Stimulated activated CD4-positive, alpha-beta T cell treated with anti-CD3 and anti-CD28 coated beads, Interleukin-15, amount 100 ng/mL, for 48 hours (primary cell): Measurements from ENCODE around the gene PCDHGA5.
"Not testable (repeated sequence)": the region's sequence is repeated elsewhere in the genome, so short reads cannot be mapped to it uniquely, and the experiment has no call there.

Experiments
- DNase-seq, 2 donors: peaks; one replicate each; pipeline ENCODE4 v3.0.0-alpha.2; 2020; ENCODE audit warnings: low read depth in 2 of 2

Gene PCDHGA5

GRCh38 chr5:141363952-141364660 is at the start of gene PCDHGA5:
Gene PCDHGA5 (plus strand): TSS chr5:141364162. CDS start chr5:141364331, 169 bp downstream.
- DNase-seq: no peak

- not testable (repeated sequence) for DNase-seq
Observed at GRCh38 chr5:141316963-141317362, 47.0 kb upstream of the PCDHGA5 start.

- no peak for DNase-seq
Observed at GRCh38 chr5:141319202-141319601, 44.8 kb upstream of the PCDHGA5 start.

GRCh38 chr5:141319699-141320098 is 44.3 kb upstream of the PCDHGA5 start:
- no peak for DNase-seq

GRCh38 chr5:141320225-141321169 is 43.5 kb upstream of the PCDHGA5 start, which contains the start of gene TAF7:
Gene TAF7 (minus strand): TSS chr5:141320784. CDS start chr5:141320044, 740 bp downstream.
- DNase-seq: peak; percentile 83 to 88

- DNase-seq: no peak
Observed at GRCh38 chr5:141322261-141322660, 41.7 kb upstream of the PCDHGA5 start.

- peak; percentile 40 to 54 for DNase-seq
Observed at GRCh38 chr5:141326088-141326854, 37.7 kb upstream of the PCDHGA5 start.

GRCh38 chr5:141328231-141328630 is 35.7 kb upstream of the PCDHGA5 start:
- no peak for DNase-seq

GRCh38 chr5:141330299-141331080 is 33.5 kb upstream of the PCDHGA5 start, which contains the start of gene PCDHGA1:
Gene PCDHGA1 (plus strand): TSS chr5:141330514.
- no peak for DNase-seq

GRCh38 chr5:141332571-141332970 is 31.4 kb upstream of the PCDHGA5 start:
- DNase-seq: not testable (repeated sequence)

- no peak for DNase-seq
Observed at GRCh38 chr5:141338538-141339306, 25.2 kb upstream of the PCDHGA5 start, which contains the start of gene PCDHGA2. Gene PCDHGA2 (plus strand): TSS chr5:141338760.

GRCh38 chr5:141340781-141341354 is 23.1 kb upstream of the PCDHGA5 start:
- not testable (repeated sequence) for DNase-seq

- DNase-seq: no peak
Observed at GRCh38 chr5:141342773-141343172, 21.2 kb upstream of the PCDHGA5 start.

GRCh38 chr5:141343242-141343952 is 20.6 kb upstream of the PCDHGA5 start, which contains the start of gene PCDHGA3:
Gene PCDHGA3 (plus strand): TSS chr5:141343829. CDS start chr5:141344034, 205 bp downstream.
- no peak for DNase-seq

GRCh38 chr5:141343953-141344463 is 20.0 kb upstream of the PCDHGA5 start:
- DNase-seq: no peak

- no peak for DNase-seq
Observed at GRCh38 chr5:141345327-141345726, 18.6 kb upstream of the PCDHGA5 start.

- DNase-seq: not testable (repeated sequence)
Observed at GRCh38 chr5:141346017-141346416, 17.9 kb upstream of the PCDHGA5 start.

- peak in 1 of 2 donors; percentile 11 for DNase-seq
Observed at GRCh38 chr5:141349917-141350619, 13.9 kb upstream of the PCDHGA5 start, which contains the start of gene PCDHGB1. Gene PCDHGB1 (plus strand): TSS chr5:141350099. CDS start chr5:141350261, 162 bp downstream.
